ENCODE measurements around the gene ZMYND8. TPM values are rescaled to one million over a fixed set of nuclear protein-coding genes. Genes with fewer than 3 reads are reported as not detected.

ZMYND8 gene
- total RNA-seq (100 to 1,000 TPM in 1 of 2 donors, 10 to 100 TPM in 1; 87.2 to 102 TPM), polyA plus RNA-seq (ENCODE audit: insufficient read depth, low read depth, low replicate concordance) (30.4 TPM)
- long read RNA-seq, donor 1, full-length matches to known transcripts, result 2 of 17 reads
- long read RNA-seq, donor 1, partial matches to known transcripts, result 15 of 17 reads
- long read RNA-seq, donor 1, other reads (novel, unspliced or antisense), result 0 of 17 reads
- long read RNA-seq, donor 2, result 0 reads

DNA sequence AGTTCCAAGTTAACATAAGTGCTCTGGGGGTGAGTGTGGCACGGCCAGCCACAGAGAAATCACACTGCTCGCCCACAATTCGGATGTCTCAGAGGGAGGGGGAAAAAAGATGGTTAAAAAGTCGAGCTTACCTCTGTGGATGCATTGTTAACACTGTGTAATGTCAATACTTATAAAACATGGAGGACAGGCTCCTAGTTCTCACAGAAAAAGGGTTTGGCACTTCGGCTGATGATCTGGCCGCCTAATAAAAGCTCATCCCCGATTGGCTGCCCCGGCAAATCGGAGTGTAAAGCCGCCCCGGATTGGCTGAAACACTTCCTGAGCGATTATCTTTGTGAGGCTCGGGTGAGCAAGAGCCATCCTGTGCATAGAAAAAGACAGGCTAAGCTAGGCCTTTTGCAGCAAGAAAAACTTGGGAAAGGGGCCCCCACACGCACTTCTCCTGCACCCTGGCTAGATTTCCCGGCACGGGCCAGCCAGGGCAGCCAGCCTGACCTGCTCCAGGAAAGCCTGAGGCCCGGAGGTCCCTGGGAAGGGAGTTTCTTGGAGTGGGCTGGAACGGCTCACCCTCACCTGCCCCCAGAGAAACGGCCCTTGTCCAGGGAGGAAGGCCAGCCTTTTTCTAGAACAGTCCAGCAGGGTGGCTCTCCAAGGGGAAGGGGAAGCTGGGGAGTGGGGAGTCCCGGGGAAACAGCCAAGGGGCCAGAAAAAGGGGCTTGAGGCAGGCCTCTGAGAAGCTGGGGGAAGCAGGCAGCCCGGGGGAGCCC is at the start of gene ZMYND8:
ZMYND8 (minus strand) TSS at position 174 of the 770 bp plus-strand sequence; CDS start at position 145, 29 bp downstream.
- Histone ChIP-seq H3K36me3 (ENCODE audit: low read depth, missing control alignments) (no peaks in the 10 kb centered on the region), H3K4me1 (peaks cover 95% of the 10 kb centered on the region), H3K9me3 (no peaks in the 10 kb centered on the region), H3K27me3 (no peaks in the 10 kb centered on the region), H3K4me3 (peak within 1 kb of the TSS in 1 of 2 donors; percentile 48), H3K27ac (peak within 1 kb of the TSS; percentile 95 to 99)
- intact Hi-C loops (cut with DNase I; ENCODE audit: low total_unique reads), result loop anchor here (5.0 kb wide), 1 partner anchor 39 kb away; no protein-coding TSS in a partner anchor
- WGBS, 2 donors, result 4 to 5% methylated on average over 21 of the region's 21 CpGs
- peak; percentile 95 for DNase-seq
- TF ChIP-seq, protein P1, sequence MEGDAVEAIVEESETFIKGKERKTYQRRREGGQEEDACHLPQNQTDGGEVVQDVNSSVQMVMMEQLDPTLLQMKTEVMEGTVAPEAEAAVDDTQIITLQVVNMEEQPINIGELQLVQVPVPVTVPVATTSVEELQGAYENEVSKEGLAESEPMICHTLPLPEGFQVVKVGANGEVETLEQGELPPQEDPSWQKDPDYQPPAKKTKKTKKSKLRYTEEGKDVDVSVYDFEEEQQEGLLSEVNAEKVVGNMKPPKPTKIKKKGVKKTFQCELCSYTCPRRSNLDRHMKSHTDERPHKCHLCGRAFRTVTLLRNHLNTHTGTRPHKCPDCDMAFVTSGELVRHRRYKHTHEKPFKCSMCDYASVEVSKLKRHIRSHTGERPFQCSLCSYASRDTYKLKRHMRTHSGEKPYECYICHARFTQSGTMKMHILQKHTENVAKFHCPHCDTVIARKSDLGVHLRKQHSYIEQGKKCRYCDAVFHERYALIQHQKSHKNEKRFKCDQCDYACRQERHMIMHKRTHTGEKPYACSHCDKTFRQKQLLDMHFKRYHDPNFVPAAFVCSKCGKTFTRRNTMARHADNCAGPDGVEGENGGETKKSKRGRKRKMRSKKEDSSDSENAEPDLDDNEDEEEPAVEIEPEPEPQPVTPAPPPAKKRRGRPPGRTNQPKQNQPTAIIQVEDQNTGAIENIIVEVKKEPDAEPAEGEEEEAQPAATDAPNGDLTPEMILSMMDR (IDR thresholded peaks at IDR 0.05), result no peak
- TF ChIP-seq POLR2A (IDR thresholded peaks at IDR 0.05), result no peak

DNA sequence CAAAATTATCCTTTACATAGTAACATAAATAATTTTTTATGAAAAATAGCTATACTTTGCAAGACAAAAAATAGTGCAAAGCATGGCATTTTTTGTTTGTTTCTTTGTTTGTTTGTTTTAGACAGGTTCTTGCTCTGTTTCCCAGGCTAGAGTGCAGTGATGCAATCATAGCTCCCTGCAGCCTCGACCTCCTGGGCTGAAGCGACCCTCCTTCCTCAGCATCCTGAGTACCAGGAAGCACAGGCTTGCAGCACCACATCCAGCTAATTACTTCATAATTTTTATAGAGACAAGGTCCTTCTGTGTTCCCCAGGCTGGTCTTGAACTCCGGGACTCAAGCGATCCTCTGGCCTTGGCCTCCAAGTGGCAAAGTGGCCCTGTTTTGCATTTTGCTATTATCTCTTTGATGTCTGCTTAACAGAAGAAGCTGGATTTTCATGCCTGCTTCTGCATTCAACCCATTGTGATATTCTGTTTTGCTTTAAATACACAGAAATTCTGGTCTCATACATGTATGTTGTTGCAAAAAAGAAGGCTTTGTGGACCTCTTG is 49.4 kb upstream of the ZMYND8 start:
- no peak overlapping the region for H3K4me3 ChIP-seq
- no peak for DNase-seq
- H3K36me3 ChIP-seq (ENCODE audit: low read depth, missing control alignments), result no peaks in the 10 kb centered on the region
- intact Hi-C loops (cut with DNase I; ENCODE audit: low total_unique reads), result no loop called here
- H3K9me3 ChIP-seq, result no peaks in the 10 kb centered on the region
- peaks cover 7% of the 10 kb centered on the region for H3K4me1 ChIP-seq
- 69 to 74% methylated on average over 4 of the region's 4 CpGs for WGBS, 2 donors
- no peaks in the 10 kb centered on the region for H3K27me3 ChIP-seq
- TF ChIP-seq, protein P1 (IDR thresholded peaks at IDR 0.05), result no peak
- TF ChIP-seq POLR2A (IDR thresholded peaks at IDR 0.05), result no peak
- no peak overlapping the region for H3K27ac ChIP-seq

GRCh38 chr20:47400685-47401084 is 44.2 kb upstream of the ZMYND8 start:
- Histone ChIP-seq H3K4me3 (peak overlapping the region; percentile 27 to 36), H3K27ac (no peak overlapping the region), H3K27me3 (no peaks in the 10 kb centered on the region), H3K4me1 (peaks cover 3% of the 10 kb centered on the region), H3K36me3 (ENCODE audit: low read depth, missing control alignments) (no peaks in the 10 kb centered on the region), H3K9me3 (no peaks in the 10 kb centered on the region)
- TF ChIP-seq, protein P1 (IDR thresholded peaks at IDR 0.05), result no peak
- TF ChIP-seq POLR2A (IDR thresholded peaks at IDR 0.05), result no peak
- intact Hi-C loops (cut with DNase I; ENCODE audit: low total_unique reads), result no loop called here
- peak; percentile 83 for DNase-seq
- 77 to 82% methylated on average over 5 of the region's 5 CpGs for WGBS, 2 donors

DNA sequence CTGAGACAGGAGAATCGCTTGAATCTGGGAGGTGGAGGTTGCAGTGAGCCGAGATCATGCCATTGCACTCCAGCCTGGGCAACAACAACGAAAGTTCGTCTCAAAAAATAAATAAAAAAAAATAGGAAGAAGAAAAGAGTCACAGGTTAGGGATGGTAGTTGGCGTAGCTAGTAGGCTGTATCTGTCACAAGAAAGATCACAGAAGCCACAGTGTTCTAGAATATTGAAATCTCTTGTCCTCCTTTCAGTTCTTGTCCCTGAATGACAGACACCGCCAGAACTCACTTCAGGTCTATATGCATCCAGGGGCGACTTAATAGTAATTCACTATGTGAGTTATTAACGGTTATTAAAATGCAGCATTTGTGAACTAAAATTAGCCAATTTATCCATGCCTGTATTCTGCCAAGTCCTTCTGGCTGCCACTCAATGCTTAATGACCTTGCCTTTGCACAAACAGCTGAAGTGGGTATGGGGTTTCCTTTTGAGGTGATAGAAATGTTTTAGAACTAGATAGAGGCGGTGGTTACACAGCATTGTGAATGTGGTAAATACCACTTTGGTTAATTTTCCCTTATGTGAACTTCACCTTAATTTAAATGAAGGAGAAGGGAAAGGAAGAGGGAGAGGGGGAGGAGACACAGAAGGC is 41.3 kb upstream of the ZMYND8 start:
- no peaks in the 10 kb centered on the region for H3K9me3 ChIP-seq
- H3K27ac ChIP-seq, result no peak overlapping the region
- TF ChIP-seq, protein P1 (IDR thresholded peaks at IDR 0.05), result no peak
- TF ChIP-seq POLR2A (IDR thresholded peaks at IDR 0.05), result no peak
- intact Hi-C loops (cut with DNase I; ENCODE audit: low total_unique reads), result no loop called here
- no peak for DNase-seq
- H3K36me3 ChIP-seq (ENCODE audit: low read depth, missing control alignments), result no peaks in the 10 kb centered on the region
- H3K4me3 ChIP-seq, result no peak overlapping the region
- WGBS, 2 donors, result 74 to 78% methylated on average over 9 of the region's 9 CpGs
- peaks cover 3% of the 10 kb centered on the region for H3K4me1 ChIP-seq
- H3K27me3 ChIP-seq, result no peaks in the 10 kb centered on the region

Data from testis (tissue), 5 donors.